Placental pericyte (primary cell): Measurements from ENCODE around the gene MAP7D2. TPM values are rescaled to one million over a fixed set of nuclear protein-coding genes. Genes with fewer than 3 reads are reported as not detected.
A peak's percentile ranks its signal among the peaks of the same experiment; 100 is the strongest.

Source experiments
- small RNA-seq: library from RNA; depleted of rRNA; stranded (forward); fragments of <200 nt; gene quantifications from one replicate; pipeline ENCODE3, GENCODE V24; 2012; ENCODE audit warnings: low replicate concordance
- total RNA-seq: library from RNA; depleted of rRNA; stranded (reverse); fragments of >200 nt; gene quantifications from 2 replicates; pipeline ENCODE4 v1.2.3, GENCODE V29; 2012

MAP7D2 gene
- 0.14 and 0.22 TPM in 2 replicates for total RNA-seq

GRCh38 chrX:20116577-20117240, at the start of gene MAP7D2:
MAP7D2 (minus strand) TSS chrX:20116907; CDS start chrX:20116879, 28 bp downstream.

GRCh38 chrX:20141281-20142220, 24.8 kb upstream of the MAP7D2 start, which contains the start of gene EIF1AX:
EIF1AX (minus strand) TSS chrX:20141838; CDS start chrX:20141640, 198 bp downstream.

GRCh38 chrX:19990556-19991349, 126.0 kb downstream of the MAP7D2 start, which contains the start of gene BCLAF3:
BCLAF3 (minus strand) TSS chrX:19991061; CDS start chrX:19970264, 20,797 bp downstream.

Small RNAs within 50 kb of the gene (small RNA-seq; reads per million reads assigned to genes)
- gene MIR23C (7.8 reads per million, percentile 92 among the genes with 10 or more reads in this experiment), gene RF00019 (not detected), gene RF00493 (36.9 reads per million, percentile 98 among the genes with 10 or more reads in this experiment), gene RF00494 (not detected)

Other genes with a start within 250 kb of the MAP7D2 start
- gene SH3KBP1, start 229.3 kb downstream of the MAP7D2 start, total RNA-seq, result 44.4 and 56.8 TPM in 2 replicates
- 3.6 and 5.5 TPM in 2 replicates for gene BCLAF3, start 125.8 kb downstream of the MAP7D2 start, total RNA-seq
- 33.9 and 54.1 TPM in 2 replicates for gene EIF1AX, start 24.9 kb upstream of the MAP7D2 start, total RNA-seq
- gene RPS6KA3, start 150.0 kb upstream of the MAP7D2 start, total RNA-seq, result 51.2 and 56.4 TPM in 2 replicates